C4-2B (cell line): ENCODE data around the gene RFNG.

Source experiments
- H3K27ac ChIP-seq: fragments of 450-650 bp; 2 replicates; pipeline ENCODE4 v1.5.1; 2017
- CTCF ChIP-seq: fragments of 450-650 bp; conservative IDR thresholded peaks from 2 replicates; pipeline ENCODE4 v1.5.1; 2017; ENCODE audit warnings: mild to moderate bottlenecking
- ZFX ChIP-seq: fragments of 450-650 bp; IDR thresholded peaks from 2 replicates; pipeline ENCODE4 v1.6.1; 2017

The RFNG gene

GRCh38 chr17:82001571-82002056 is 50.0 kb downstream of the RFNG start:
- no peak for TF ChIP-seq ZFX
- no peak for TF ChIP-seq CTCF
- no peak overlapping the region for H3K27ac ChIP-seq

- no peak for TF ChIP-seq CTCF
- TF ChIP-seq ZFX, result no peak
- H3K27ac ChIP-seq, result no peak overlapping the region
These were observed 50.6 kb downstream of the RFNG start for GRCh38 chr17:82000803-82001570.

- H3K27ac ChIP-seq, result no peak overlapping the region
- TF ChIP-seq ZFX (no peak), CTCF (no peak)
These were observed 51.4 kb downstream of the RFNG start for GRCh38 chr17:81999976-82000802.

- TF ChIP-seq CTCF (no peak), ZFX (no peak)
- no peak overlapping the region for H3K27ac ChIP-seq
These were observed 52.0 kb downstream of the RFNG start for GRCh38 chr17:81999587-81999975.

GRCh38 chr17:81998691-81999438 is 52.7 kb downstream of the RFNG start:
- TF ChIP-seq CTCF (no peak), ZFX (no peak)

GRCh38 chr17:81998212-81998611 is 53.4 kb downstream of the RFNG start:
- TF ChIP-seq CTCF (no peak), ZFX (no peak)
- H3K27ac ChIP-seq, result no peak overlapping the region

More at GRCh38 chr17:81998691-81999438, 52.7 kb downstream of the RFNG start:
- H3K27ac ChIP-seq, result no peak overlapping the region
